ENCODE results near the gene PLA2G4C.

GRCh38 chr19:48149430-48149829, 38.8 kb upstream of the PLA2G4C start:
- TF ChIP-seq CTCF (IDR thresholded peaks at IDR 0.05) (no peak), POLR2A (IDR thresholded peaks at IDR 0.05) (no peak)
